Measurements from ENCODE around the gene SH2D2A. TPM values are rescaled to one million over a fixed set of nuclear protein-coding genes. Genes with fewer than 3 reads are reported as not detected.

The SH2D2A gene
- total RNA-seq, 1 donor from 2014 or later: not detected

DNA sequence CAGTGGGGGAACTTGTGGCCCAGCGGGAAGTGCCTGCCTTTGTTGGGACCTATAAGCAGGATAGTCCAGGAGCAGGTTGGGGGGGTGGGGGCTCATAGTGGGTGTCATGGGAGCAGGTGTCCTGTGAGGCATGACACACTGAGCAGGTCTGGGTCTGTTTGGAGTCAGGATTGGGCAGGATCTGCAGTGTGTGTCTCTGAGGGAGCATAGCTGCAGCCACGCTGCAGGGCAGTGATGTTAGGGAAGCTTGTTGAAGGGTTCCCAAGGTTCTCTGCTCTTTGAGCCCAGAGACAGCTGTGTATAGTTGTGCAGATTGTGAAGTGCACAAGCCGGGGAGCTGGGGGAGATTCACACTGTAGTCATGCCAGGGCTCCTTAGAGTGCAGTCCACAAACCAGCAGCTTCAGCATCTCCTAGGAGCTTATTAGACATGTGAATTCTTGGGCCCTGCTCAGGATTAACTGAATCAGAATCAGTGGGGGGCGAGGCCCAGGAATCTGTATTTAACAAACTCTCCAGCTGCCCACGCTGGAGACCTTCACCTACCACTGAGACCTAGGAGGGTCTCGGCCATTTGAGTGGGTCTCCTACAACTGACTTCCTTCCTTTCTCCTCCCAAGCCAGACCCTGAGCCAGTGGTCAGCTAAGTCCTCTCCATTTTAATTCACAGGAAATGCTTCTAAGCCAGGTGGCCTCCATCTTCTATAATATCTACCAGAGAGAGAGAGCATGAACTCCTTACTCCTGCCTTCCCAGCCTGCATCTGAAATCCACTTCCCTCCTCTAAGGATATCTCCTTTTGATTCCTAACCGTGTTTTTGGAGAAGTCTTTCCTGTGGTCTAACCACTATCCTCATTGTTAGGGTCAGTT is 31.2 kb upstream of the SH2D2A start:
- DNase-seq (ENCODE audit: low read depth): no peak

DNA sequence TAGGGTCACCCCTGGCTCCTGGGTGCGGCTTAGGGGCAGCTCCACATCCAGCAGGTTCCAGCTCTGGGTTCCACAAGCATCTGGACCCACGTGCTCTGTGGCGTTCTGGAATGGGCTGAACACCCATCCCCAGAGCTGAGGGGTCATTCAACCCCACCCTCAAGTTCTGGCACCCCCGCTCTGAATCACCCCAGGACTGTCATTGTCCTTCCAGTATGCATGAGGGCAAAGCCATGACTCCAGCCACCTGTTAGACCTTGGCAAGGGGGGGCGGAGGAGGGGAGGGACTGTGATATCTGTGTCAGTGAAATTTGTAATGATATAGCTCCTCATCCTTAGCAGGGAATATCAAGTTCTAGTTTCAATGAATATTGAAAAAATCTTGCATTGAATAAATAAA is 30.0 kb upstream of the SH2D2A start:
- DNase-seq (ENCODE audit: low read depth): peak; percentile 52

DNA sequence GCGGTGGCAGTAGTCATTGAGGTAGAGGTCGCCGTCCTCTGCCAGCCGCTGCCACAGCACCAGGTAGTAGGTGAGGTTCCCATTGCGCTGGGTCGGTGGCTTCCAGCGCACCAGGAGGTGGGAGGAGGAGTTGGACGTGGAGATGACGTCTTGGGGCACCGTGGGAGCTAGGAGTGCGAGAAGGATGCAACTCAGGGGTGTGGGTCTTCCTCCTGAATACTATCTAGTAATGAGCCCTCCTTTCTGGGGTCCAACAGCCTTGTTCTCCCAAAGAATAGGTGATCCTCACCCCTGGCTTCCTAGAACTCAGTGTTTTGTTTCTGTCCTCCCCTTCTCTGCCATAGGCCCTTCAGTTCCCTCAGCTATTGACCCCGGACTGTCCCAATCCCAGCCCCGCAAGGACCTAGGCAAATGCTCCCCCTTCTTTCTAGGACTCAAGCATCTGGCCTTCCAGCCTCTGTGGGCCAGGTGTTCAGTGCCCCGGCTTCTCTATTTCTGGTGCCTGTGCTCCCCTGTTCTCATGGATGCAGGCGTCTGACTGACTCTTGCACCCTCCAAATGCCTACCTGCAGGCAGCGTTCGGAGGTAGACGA is 29.4 kb upstream of the SH2D2A start:
- no peak for DNase-seq (ENCODE audit: low read depth)

DNA sequence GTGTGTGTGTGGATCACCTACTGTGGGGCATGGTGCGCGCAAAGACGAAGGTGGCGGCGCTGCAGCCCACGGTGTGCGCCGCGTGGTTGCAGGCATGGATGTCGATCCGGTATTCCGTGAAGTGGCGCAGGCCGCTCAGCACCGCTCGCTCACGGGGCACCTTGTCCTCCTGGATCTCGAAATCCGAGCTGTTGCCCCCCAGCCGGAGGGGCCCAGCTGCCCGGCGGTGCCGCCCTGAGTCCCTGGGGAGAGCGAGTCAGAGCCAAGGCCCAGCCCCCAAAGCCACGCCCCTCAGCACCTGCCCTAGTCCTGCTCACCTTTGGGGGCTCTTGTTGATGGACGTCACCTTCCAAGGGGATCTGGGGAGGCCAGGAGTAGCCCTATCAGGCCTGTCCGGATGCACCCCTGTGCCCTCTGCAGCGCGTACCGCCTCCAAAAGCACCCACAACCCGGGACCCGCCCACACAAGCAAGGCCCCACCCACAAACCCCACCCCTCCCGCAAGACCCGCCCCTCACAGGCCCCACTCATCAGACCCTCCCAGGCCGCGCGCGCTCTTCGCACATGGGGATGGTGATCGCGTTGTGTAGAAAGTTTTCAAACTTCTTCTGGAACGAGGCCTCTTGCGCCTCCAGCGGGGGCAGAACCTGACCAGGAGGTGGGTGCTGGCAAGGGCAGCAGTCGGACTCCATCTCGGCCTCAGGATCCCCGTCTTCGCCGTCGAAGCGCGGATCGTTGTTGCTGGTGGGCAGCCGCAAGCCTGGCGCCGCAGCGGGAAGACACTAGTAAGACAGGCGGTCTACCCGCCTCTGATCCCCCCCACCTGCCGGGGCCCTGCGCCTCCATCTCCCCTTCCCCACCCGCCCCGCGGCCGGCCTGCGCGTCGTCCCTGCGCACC is 28.7 kb upstream of the SH2D2A start:
- DNase-seq (ENCODE audit: low read depth): no peak

DNA sequence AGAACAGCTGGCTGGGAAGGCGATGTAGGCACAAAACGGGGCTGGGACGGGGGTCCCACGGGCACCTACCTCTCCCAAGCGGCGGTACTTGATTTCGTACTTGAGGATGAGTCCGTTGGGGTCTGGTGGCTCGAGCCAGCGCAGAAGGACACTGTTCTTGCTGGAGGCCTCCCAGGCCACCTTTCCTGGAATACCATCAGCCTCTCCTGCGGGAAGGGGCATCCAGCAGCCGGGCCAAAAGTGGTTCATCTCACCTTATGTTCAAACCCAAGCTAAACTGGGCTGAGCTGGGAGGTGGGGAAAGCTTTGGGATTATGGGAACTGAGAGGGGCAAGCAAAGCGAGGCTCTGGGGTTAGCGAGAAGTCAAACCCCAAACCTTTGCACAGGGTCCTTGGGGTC is 28.0 kb upstream of the SH2D2A start:
- no peak for DNase-seq (ENCODE audit: low read depth)

DNA sequence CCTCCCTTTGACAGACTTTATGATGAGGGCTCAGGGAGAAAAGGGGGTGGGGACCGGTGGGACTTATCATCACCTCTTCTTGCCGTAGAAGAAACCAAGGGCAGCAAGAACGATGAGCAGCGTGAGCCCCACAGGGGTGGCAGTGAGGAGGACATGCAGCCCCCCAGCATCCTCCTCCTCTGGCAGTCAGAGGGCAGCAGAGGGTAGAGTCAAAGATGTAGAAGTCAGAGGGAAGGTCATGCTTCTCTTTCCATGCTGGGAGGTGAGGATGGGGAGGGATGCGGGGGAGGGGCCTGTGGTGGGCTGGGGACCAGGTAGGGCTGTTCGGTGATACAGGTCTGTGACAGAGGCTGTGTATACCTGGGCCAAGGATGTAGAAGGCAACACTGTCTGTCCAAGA is 27.5 kb upstream of the SH2D2A start:
- no peak for DNase-seq (ENCODE audit: low read depth)

DNA sequence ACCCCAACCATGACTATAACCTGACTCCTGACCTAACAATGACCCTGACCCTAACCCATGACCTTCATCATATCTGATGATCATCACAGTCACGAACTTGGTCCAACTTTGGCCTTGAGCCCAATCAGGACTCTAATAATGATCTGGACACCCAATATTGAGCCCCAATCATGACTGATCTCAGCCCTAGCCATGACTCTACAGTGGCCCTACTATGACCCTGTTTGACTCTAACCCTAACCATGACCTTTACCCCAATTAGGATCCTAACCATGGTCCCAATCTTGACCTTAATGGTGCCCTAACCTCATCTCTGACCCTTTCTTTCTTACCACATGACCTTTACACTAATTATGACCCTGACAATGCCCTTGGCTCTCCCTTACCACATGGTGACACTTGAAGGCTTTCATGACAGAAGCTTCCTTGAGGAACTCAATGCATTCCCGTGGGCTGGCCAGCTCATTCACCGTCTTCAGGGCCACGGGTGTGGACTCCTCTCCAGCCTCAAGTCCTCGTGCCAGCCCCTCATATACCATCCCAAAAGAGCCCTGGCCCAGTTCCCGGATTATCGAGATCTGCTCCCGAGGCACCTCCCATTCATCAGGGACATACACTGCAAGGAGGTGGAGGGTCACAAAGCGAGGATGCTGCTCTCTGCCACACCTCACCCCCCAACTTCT is 26.1 kb upstream of the SH2D2A start:
- no peak for DNase-seq (ENCODE audit: low read depth)

DNA sequence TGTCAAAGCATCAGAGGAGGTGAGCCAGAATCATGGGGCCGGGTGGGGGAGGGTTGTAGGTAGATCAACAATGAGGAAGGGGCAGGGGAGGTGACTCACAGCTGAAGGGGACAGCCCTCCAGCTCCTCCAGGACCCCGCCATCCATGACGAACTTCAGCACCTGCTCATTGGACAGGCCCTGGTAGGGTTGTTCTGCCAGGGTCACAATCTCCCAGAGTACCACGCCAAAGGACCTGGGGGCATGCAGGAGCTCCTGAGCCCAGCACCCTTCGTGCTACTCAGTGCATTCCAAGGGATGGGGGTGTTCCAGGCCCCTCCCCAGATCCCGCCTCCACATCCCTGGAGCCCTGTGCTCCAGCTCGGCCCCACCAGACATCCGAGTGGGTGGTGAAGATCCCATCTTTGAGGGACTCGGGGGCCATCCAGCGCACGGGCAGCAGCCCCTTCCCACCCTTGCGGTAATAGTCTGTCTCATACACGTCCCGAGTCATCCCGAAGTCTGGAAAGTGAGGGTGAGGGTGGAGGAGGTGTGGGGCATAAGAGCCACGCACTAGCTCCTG is 24.7 kb upstream of the SH2D2A start:
- DNase-seq (ENCODE audit: low read depth): no peak

DNA sequence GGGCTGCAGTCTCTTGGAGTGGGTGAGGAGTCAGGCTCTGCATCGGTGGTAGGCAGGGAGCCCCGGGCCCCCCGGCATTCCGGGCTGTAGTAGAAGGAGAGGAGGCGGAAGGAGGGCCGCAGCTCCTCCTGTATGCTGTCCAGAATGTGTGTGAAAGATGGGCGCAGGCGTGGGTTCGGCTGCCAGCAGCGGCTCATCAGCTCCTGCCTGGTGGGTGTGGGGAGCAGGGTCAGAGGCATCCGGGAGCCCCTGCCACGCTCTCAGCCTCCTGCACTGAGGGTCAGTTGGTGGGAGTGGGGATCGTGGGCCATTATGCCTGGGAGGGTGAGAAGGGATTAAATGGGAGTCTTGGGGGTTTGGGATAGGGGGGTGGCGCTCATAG is 24.2 kb upstream of the SH2D2A start:
- DNase-seq (ENCODE audit: low read depth): no peak

DNA sequence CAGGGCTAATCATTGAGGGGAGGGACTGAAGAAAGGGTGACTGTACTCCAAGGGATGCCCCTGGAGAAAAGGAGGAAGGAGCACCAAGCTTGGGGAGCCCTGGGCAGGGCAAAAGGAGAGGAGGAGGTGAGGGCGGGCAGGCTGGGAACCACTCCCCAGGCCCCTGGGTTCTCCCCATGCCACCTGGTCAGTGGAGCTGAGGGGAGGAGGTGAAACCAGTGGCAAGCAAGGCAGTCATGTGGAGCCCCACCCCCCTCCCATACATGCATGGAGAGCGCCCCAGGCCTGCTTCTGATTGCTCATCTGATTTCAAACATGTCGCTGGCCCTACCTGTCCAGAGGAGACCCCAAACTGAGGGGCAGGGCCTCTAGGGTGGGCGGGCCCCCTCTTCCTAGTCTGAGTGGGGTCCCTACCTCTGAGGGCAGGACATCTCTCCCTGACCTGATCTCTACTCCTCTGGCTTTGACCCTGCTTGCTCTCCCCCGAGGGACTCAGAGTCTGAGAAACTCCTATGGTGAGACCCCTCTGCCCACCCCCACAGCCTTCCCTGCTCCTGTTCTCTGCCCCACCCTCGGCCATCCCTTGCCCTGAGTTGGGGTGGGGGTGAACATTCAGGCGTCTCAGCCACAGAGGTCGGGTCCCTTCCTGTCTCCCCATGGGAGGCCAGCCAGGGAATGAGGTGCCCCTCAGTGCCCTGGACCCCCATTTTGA is 23.7 kb upstream of the SH2D2A start:
- DNase-seq (ENCODE audit: low read depth): no peak

DNA sequence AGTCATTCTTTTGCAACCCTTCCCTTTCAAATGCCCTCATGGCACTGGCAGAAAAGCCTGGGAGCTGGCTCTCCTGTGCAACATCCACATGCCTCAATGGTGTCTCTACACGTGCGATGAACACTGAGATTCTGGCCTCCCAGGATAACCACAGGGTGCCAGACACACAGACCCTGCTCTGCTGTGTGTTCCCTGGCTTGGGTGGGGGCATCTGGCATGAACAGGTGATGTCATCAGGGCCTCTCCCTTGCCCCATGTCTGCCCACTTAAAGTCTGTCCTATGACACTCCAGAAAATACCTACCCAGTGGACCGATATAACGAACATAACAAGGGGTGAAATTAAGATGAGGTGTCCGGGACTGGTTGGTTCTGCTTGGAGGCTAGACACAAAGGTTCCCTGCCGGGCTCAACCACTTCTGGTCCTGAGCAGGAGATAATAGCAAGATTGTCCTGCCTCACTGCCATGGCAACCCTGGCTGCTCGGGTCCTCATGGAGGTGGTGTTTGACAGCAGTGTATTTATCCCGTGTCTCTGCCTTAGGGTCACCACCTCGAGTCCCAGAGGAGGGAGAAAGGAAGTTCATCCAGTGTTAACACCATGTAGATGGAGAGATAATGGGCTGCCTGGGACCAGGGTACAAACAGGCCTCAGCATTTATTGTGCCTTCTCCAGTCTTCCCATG is 22.9 kb upstream of the SH2D2A start:
- no peak for DNase-seq (ENCODE audit: low read depth)

DNA sequence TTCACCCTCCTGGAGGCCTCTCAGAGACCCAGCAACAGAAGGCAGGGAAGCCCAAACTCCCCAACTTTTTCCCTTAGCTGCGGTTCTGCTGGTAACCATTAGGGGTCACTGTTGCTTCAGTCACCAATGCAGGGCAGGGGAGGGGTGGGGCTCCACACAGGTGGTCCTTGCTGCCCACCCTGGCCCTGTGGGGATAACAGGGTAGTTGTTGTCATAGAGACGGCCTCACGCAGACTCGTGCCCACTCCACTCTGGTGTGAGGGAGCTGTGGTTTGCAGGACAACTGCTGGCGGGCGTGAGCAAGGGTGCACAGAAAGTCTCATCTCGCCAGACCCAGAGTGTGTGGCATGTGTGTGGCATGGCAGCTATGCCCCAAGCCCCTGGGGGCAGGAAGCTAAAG is 22.3 kb upstream of the SH2D2A start:
- peak; percentile 51 for DNase-seq (ENCODE audit: low read depth)

DNA sequence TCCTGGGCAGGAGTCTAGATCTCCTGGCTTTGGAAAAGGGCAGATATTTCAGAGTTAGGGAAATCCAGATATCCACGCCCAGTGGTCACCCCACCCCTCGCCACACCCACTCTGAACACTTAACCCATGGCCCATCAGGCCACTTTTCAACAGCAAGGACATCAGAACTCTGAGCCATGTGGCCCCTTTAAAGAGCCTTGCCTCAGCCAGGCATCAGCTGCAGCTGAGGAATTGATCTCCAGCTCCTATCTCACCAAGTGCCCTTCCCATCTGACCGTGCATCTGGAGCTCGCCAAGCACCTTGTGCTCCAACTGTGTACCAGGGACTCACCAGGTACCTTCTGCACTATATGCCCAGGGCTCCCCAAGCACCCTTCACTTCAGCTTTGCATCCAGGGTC is 20.2 kb upstream of the SH2D2A start:
- DNase-seq (ENCODE audit: low read depth): no peak

DNA sequence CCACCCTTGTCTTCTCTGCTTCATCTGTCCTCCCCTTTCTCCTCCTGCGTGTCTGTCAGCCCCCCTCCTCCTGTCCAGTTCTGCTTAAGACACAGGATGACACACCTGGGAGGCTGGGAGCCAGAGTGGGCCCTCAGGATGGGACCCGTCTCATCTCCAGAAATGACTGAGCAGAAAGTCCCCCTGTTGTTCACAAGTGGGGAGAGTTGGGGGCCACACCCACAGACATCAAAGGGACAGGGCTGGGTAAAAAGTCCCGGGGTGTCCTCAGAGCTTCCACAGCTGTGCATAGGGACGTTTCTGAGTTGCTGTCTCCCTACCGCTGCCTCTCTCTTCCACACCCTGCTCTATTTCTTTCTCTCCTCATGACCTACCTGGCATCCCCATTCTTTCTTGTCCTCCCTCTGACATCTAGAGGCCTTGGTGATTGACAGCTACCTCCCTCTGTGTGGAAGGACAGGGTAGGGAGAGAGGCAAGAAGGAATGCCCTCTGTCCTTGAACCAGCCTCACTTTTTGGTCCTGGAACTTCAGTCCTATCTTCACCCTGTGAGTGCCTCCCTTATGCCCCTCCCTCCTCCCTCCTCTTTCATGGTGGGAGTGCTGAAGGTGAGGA is 19.5 kb upstream of the SH2D2A start:
- no peak for DNase-seq (ENCODE audit: low read depth)

DNA sequence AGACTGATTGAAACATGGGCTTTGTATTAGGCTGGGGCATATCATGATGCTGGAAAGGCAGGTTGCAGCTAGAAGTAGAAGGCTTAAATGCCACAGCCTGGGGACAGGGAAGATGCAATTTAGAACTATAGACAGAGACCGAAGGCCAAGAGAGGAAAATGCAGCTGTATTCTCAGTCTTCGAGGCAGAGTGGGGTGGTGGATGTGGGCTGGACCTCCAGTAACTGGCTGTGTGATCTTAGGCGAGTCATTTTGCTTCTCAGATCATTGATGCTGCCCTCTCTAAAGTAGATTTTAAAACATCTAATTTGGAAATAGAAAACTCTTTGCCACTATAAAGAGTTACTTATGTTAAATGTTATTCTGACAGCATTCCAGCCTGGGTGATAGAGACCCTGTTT is 17.7 kb upstream of the SH2D2A start:
- no peak for DNase-seq (ENCODE audit: low read depth)

DNA sequence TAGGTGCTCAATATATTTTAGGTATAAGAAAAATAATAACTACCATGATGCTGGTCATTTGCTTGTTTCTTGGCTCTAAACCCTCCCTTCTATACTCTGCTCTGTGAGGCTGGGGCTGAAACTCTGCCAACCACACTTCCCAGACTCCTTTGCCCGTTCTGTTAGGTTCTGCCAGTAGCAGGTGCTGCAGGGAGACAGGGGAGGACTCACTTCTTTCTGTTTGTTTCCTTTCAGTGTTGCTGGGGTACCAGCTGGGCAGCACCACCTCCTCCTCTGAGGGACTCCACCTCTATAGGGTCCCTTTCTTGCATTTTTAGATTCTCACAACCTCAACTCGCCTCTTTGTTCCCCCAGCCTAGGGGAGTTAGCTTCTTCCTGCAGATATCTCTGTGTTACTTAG is 17.0 kb upstream of the SH2D2A start:
- no peak for DNase-seq (ENCODE audit: low read depth)

DNA sequence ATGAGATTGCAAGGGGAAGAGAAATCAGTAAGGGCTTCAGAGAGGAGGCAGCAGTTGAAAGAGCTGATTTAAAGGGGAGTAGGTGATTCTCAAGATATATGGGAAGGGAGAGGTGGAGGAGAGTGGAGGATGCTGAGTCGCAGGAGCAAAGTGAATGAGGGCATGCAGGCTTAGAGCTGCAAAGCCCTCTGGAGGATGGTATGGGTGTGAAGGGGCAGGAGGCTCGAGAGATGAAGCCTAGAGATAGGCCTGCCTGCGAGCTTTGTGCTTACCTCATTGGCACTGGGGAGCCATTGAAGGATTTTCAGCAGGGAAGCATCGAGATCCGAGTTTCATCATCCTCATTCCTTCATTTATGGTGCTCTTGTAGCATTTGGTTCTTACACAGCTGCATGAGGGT is 15.8 kb upstream of the SH2D2A start:
- no peak for DNase-seq (ENCODE audit: low read depth)

DNA sequence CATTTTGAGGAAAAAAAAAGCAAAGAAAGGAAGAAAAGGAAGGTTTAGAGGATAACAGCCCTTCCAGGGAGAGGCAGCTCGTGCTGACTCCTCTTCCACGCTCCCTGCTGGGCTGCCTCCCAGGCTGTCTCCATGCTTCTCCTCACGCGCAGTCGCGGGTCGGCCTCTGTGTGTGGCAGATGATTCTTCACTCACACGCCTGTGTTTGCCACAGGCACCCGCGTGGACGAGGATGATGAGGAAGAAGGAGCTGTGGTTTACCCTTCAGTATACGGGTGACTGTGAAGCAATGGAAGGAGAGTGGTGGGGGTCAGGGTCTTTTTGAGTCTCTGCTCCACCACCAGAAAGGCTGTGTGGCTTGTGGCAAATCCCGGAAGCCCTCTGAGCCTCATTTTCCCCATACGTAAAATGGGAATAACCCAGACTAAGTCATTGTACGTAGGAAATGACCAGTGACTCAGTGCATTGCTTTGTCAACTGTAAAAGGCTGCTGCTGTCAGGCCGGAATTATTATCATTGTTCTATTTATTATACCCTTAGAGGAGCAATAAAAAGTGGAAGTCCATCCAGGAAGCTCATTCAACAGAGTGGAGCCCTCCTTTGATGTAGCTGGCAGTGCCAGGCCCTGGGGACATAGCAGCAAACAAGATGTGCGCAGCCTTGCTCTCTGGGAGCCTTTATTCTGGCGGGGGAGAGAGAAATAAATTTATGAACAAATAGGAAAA is 11.9 kb upstream of the SH2D2A start:
- no peak for DNase-seq (ENCODE audit: low read depth)

DNA sequence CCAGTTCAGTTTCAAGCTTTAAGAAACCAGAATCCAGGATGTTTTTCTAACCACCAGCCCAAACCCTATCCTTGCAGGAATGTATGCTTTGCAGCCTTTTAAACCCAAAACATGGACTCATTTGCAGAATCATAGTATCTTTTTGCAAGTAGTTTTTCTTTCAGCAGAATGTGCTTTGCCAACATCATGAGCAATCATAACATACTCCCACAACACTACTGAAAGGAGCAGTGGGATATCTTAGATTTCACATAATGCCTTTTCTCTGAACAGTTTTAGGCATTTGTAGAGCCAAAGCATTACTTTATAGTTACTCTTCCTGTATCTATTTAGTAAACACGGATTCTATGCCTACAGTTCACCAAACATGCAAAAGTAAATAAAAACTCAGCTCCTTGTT is 10.0 kb upstream of the SH2D2A start:
- DNase-seq (ENCODE audit: low read depth): no peak
